Kidney glomerular epithelial cell (primary cell): ENCODE results near the gene POLR2L.

Source experiments
- DNase-seq: peaks from one replicate; lab custom pipeline; 2025; lab: John Stamatoyannopoulos, UW

Gene POLR2L

DNA sequence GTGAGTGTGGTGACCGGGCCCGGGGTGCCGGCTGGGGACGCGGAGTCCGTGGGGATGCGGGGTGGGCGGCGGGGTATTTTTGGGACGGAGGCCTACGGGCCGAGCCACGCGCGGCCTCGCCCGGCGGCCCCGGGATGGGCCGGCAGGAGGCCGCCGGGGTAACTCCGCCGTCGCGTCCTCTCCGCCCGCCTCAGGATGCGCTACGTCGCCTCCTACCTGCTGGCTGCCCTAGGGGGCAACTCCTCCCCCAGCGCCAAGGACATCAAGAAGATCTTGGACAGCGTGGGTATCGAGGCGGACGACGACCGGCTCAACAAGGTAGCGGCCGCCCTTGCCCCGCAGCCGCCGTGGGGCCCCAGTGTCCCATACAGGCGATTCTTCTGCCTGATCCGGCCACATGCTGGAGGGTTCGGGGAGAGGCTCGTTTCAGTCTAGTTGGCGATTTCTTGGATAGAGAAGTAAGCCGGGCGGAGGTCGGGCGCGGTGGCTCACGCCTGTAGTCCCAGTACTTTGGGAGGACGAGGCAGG lies 32.2 kb downstream of the POLR2L start:
- no peak for DNase-seq

DNA sequence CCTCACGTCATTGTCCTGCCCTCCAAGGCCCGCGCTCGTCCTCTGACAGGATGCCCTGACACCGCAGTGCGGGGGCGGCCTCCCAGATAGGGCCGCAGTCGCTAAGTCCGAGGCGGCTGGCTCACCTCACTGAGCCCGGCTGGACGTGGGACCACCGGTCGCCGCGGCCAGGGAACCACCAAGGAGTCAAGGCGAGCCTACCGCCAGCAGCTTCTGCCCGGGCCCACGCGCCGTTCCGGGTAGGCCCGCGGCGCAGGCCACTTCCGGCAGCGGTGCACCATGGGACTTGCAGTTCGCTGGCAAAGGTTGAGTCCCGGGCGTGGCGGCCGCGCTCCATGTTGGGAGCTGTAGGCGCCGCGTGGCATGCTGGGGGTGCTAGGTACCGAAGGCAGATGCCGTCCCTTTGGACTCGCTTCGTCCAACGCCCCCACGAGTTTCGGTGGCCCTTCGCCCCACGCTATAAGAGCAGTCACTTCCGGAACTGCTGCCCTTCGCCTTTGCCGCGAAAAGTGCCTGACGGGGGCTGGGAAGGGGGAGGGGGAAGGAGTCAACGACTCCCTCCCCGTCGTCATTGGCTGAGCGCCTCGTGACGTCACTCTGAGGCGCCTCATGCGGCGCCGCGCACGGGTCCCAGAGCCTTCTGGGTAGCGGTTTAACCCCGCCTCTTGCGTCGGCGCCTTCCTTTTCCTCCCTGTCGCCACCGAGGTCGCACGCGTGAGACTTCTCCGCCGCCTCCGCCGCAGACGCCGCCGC lies 32.9 kb downstream of the POLR2L start, which contains the start of gene RPLP2:
RPLP2 (plus strand) TSS at position 681 of the 753 bp plus-strand sequence. CDS start 268 bp downstream, outside the sequence.
- peak; percentile 93 for DNase-seq

DNA sequence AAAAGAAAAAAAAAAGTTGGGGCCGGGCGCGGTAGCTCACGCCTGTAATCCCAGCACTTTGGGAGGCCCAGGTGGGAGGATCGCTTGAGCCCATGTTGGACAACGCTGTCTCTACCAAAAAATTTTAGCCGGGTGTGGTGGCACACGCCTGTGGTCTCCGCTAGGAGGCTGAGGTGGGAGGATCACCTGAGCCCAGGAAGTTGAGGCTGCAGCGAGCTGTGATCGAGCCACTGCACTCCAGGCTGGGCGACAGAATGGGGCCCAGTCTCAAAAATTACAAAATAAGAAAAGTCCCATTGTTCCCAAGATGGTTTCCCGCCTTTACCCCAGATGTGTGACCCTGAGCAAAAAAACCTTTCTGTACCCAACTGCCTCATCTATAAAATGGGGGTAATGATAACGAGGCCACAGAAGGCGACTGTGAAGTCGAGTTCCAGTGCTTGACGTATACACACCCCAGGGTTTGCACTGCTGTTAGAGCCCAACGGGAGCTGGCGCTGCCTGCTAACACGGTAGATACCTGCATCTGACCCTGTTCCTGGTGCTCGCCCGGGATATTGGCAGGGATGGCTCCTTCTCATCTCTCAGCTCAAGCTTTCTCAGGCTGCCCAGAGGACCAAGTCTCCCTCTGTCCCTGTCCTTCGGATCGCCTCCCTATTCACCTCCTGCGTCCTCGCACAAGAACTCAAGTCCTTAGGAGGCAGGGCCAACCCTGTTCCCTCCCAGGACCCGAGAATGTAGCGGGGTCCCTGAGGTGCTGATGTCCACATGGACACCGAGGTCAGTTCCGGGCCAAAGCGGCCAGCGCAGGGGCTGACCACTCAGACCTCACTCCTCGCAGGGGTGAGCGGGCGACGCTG lies 33.7 kb downstream of the POLR2L start:
- no peak for DNase-seq

DNA sequence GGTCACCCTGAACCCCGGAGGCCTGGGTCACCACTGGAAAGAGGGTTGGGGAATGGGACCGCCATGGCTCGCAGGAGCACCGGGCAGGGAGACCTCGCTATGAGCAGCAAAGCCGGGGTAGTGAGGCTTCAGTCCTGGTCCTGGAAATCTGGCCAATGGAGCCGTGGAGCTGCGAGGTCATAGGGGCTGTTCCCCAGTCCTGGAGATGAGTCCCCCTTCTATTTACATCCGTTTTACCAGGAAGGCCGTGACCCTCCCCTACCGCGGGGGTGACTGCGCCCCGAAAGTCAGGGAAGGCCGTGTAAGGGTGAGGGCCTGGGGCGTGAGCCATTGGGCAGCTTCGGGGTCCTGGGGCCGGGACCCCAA lies 37.7 kb downstream of the POLR2L start:
- DNase-seq: no peak

DNA sequence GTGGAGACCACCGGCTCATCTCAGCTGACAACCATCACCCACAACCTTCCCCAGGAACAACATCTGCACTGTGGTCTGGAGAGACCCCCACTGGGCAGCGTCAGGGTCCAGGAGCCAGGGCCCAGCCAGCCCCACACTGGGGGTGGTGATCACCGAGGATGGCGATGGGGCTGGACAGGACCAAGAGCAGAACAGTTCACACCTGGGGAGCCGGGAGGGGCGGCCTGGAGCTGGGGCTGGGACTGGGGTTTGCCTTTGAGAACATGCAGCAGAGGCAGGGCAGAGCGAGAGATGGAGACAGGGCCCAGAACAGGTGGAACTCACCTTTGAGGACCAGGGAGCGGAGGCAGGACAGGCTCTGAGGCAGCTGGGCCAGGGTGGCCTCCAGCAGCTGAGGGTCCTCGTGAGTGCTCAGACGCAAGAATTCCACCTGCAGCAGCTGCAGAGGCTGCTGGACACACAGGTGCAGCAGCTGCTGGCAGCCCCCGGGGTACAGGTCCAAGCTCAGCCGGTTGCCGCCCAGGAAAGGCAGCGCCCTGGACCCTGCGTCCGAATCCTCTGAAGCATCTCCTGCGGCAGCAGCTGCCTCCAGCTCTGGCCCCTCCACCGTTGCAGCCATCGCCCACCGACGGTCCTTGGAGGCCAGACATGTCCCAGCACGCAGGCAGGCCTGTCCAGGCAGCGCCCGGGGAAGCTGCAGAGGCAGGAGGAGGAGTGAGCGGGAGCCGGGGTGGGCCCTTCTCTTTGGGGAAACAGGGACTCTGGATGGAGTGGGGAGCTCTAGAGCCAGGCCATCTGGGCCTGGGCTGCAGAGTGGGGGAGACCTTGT lies 38.3 kb downstream of the POLR2L start:
- no peak for DNase-seq

DNA sequence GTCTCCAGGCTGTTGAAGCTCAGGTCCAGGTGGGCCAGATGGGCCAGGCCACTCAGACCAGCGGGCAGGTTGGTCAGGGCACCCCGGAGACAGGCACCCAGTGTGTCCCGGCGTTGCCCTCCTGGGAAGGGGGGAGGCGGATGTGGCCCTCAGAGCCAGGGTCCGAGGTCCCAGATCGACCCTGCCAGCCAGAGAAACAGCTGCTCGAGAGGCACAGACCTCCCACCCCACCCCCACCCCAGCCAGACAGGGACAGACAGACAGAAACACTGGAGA lies 38.9 kb downstream of the POLR2L start:
- DNase-seq: no peak

DNA sequence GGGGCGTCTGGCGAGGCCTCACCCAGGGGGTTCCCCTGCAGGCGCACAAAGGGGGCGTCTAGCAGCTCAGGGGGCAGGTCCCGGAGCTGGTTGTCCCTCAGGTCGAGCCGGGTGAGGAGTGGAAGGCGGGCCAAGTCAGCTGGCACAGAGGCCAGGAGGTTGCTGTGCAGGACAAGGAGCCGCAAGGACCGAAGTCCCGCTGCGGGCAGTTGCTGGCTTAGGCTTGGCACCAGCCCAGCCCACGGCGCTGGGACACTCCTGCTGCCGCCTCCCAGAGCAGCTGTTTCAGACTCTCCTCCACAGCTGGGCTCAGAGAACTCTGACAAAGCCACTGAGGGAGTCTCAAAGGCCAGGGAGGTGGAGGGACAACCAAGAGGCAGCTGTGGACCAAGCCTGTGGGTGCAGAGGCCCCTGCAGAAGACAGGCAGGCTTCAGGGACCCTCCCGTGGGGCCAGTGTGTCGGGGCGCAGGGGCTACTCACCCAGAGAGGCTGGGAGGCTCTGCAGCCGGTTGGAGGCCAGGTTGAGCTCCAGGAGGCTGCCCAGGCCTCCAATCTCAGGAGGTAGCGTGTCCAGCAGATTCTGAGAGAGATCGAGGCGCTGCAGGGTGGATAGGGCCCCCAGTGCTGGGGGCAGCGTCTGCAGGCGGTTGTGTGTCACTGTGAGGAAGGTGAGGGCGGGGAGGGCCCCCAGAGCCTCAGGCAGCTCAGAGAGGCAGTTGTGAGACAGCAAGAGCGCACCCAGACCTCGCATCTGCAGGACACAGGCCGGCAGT lies 39.4 kb downstream of the POLR2L start:
- no peak for DNase-seq

DNA sequence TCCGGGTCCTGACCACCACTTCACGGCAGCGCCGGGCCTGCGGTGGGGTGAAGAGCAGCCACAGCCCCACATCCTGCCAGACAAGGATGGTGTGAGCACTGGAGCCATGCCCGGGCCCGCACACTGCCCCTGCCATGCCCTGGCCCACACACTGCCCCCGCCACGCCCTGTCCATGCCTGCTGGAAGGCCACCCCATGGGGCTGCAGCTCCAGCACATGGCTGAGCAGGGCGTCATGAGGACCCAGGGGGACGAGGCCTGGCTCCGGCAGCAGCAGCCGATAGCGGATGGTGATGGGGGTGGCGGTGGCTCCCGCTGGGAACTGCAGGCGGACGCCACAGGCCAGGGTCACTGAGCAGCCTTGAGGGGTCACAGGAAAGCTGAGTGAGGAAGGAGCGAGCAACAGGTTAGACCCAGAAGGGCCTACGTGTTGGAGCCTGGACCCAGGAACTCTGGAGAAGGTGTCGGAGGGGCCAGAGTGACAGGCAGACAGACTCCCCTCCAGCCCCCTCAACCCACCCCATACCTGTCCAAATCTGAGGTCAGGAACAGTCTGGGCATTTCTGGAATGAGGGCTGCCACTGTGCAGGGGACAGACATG lies 40.2 kb downstream of the POLR2L start:
- no peak for DNase-seq

DNA sequence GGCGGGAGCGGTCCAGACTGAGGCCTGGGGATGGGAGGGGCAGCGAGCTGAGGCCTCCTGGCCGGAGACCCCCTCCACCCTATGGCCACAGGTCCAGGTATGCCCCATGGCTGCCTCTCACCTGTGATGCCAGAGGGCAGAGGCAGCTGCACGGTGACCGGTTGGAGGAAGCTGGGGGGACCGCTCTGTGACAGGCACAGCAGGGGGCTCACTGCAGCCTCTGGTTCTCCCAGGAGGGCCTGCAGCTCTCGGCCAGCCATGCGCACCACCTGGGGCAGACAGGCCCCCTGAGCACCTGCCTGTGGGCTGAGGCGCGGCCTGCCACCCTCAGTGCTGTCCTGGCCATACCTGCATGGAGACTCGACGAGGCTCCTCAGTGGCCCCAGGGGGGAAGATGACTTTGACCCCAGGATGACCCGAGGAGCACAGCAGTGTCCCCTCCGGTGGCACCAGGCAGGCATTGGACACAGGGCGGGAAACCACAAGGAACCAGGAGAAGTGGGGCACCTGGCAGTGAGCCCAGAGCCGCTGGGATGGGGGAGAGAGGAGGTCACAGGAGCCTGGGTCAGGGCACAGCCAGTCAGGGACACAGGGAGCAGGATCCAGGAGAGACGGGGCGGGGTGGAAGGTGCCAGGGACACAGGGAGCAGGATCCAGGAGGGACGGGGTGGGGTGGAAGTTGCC lies 41.1 kb downstream of the POLR2L start:
- DNase-seq: no peak

DNA sequence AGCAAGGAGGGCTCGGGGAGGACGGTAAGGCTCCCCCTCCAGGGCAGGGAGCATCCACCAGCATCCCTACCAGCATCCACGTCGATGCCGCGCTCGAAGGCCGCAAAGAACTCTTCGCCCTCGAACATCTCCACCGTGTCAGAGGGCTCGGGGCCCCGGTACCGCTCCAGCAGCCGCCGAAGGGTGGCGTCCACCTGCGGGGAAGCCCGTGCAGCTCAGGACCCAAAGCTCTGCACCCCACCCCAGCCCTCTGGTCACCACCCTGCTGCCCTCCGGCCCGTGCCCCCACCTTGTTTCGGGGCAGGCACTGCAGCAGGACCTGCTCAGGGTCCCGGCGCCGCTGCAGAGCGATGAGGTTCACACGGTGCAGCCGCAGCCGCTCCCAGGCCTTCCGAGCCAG lies 41.9 kb downstream of the POLR2L start:
- no peak for DNase-seq

DNA sequence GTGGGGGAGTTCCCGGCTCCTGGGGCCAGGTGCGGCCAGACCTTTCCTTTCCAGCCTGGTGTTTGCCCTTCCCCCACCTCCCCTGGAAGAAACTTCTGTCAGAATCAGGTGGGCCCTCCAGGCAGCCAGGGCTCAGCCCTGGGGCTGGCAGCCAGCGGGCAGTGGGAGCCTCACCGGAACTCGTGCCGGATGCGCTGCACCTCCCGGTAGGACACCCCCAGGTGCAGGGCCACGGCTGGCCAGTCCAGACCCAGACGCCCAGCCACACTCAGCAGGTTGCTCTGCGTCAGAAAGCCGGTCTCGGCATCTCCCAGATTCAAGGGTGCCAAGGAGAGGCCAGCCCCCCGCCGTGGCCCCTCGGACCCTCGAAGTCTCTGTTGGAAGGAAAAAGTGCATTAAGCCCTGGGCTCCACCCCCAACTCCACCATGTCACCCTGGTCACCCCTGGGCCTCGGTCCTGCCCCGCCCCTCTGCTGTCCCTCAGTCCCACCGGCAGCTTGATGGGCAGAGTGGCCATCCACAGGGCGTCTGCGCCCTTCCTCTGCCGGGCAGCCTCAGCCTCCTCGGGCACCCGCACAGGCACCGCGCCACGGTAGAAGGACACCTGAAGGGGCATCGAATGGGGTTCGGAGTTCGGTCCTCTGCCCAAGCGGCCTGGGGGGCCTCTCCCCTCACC lies 42.5 kb downstream of the POLR2L start:
- DNase-seq: no peak

DNA sequence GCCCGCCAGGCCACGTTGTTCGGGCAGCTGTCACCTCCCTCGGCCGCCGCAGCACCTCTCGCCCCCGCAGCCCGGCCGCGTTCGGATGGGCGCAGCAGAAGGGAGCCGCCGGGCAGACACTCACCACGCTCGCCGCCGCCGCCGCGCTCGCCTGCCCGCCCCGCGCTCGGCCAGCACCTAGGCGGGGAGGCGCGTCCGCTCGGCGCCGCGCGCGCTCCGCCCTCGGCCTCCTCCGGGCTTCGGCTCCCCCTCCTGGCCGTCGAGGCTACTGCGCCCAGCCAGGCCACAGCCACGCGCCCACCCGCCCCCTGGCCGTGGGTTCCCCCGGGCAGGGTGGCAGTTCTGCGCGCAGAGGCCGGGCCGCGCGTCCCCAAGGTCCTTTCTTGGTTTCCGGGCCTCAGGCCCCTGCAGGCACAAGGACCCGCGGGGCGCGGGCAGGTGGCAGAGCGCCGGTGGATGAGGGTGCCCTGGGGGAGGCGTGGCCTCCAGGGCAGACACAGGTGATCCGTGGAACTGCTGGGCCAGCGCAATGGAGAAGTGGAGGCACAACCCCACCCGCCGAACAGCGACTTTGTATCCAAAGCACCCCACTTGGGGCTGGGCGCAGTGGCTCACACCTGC lies 44.1 kb downstream of the POLR2L start, which contains the start of gene SLC25A22:
SLC25A22 (minus strand) TSS at position 189 of the 621 bp plus-strand sequence. CDS start 3,275 bp downstream, outside the sequence.
- DNase-seq: peak; percentile 52

DNA sequence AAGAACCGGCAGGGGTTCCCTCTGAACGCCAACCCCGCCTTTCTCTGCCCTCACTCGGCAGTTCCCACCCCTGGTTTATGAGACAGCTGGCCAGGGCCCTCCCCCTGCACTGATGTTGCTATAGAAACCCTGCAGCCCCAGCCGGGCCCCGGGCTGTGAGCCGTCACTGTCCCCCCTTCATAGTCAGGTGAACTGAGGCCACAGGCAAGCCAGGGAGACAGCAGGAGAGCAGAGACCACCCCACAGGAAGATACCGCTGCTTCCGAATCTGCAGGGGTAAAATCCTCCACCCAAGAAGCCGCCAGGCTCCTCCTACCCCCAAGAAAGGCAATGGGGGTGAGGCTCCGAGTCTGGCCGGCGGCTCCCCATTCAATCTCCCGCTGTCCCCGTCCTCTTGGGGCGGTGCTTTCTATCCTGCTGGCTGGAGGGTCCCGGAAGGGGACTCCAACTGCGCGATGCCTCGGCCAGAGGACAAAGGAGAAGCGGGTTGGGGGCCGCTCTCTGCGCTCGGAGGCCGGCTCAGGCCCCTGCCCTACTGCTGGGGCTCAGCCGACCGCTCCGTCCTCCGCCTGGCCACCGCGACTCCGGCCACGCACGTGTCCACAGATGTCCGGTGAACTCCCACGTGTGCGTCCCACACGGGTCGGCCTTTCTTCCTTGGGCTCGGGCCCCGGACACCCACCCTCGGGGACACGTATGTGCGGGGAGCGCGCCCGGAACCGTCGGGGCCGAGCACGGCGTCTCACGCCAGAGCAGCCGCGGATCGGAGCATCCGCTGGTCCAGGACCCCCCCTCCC lies 44.8 kb downstream of the POLR2L start:
- peak; percentile 81 for DNase-seq

DNA sequence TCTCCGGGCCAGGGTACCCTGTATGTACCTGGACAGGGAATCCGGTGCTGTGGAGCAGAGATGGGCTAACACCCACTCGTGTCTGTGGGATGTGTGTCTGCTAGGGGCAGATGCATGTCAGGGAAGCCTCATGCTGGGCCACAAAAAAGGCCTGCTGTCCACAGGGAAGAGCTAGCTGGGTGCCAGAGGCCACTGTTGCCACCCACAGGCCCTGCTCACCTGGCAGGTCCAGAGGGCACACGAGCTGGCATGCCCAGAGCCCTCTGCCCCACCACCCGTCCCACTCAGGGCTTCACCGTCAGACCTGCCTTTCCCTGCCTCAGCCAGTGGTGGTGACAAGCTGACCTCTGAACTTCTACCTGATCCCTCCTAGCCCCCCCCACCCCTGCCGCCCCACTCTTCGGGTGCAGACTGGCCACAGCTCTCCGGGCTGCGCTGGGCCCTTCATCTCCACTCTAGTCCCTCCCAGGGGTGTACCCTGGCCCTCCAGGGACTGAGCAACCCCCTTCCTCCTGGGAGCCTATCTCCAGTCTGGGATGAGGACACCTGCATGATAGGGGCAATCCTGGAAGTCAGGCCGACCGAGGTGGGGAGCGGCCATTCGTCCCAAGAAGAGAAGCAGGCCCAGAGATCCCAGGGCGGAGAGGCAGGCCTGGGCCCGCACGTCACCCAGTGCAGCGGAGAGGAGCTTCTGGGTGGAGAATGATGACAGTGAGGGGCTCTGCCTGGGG lies 45.6 kb downstream of the POLR2L start:
- DNase-seq: no peak

DNA sequence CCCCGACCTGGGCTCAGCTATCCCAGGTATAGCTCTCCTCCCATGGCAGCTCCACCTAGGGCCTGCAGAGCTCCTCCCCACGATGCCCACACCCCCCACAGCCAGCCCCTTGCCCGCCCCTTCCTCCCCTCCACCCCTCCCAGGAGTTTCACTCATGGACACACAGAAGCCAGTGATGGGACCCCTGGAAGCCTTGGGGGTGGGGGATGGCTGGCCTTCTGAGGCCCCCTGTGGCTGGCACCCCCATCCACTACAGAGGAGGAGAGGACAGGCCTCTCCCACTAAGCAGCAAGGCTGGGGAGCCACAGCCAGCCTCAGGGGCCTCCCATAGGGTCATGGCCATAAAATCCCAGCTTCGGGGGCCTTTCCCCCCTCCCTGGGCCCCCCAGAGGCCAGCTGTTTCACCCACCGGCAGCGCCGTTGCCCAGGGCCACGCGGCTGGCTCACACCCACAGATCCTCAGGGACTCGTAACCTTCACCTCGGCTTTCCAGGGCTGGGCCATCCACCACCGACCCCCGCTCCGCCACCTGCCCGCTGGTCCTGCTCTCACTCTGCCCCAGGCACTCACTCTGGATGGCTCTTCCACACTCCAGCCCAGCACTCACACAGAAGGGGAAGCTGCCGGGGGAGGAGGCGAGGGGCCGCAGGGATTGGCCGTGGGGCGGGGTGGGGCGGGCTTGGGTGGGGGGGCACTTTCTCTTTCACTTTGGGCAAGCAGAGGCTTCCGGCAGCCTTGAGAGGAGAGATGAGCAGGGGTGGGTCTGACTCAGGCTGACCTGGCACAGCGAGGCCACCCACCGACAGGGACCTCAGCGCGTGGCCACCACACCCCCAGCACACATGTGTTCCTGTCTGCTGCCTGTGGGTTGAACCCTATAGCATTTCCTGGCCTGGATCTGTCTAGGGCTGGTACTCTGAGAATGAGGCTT lies 46.4 kb downstream of the POLR2L start:
- DNase-seq: peak; percentile 76

DNA sequence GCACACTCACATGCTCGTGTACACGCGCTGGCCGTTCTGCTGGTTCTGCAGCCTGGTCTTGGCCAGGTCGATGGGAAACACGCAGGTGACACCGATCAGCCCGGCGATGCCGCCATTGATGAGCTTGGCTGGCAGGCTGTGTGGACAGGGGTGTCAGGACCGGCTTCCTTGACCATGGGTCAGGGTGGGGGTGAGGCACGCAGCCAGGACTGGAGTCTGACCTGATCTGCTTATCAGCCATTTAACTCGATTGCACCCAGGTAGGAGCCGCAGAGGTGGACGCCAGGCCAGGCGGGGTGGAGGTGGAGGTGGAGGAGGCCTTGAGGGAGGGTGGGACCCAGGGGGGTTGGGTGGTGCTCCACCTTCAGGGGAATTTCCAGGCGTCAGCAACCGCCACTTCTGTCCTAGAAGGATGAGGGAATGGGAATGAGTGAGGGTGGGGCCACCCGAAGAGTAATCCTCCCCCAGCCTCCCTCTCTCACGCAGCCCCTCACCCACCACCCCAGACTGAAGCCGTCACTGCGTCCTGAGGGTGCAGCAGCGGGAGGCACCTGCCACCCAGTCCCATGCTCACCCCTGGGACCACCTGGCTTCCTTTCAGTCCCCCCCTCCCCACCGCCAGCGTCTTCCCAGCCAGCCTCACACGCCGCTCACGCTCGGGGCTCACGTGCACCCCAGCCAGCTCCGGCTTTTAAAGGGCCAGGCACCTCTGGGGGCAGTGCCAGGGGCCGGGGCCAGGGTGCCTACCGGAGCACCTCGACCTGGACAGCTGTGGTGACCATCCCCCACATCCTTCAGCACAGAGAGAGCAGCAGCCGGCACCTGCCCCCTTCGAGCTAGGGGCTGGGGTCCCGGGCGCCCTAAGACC lies 47.3 kb downstream of the POLR2L start:
- no peak for DNase-seq
